A549 (cell line): ENCODE measurements around the gene LRP5. TPM values are rescaled to one million over a fixed set of nuclear protein-coding genes. Genes with fewer than 3 reads are reported as not detected.

ENCODE experiments used
- ATAC-seq, 2 experiments: fragments of 200-7000 bp in 1 of 2; fragments of >200 bp in 1 of 2; cut with Nextera tagmentation in 1 of 2; cut with Tn5 transposase in 1 of 2; 3 replicates each; pipeline versions ENCODE4 v1.8.0 to v1.9.1; 2018 to 2020; ENCODE audit warnings: mild to moderate bottlenecking in 1 of 2, moderate library complexity in 1 of 2
- CTCF ChIA-PET: fragments of 300-600 bp; sonication (Branson Sonifier 250); formaldehyde crosslinking; extraction: SDS; loops from one replicate; lab custom pipeline; 2021; ENCODE audit warnings: antibody characterized with exemption, inconsistent platforms; lab: Yijun Ruan, JAX
- POLR2A ChIA-PET: fragments of 350-600 bp; formaldehyde crosslinking; extraction: SDS; loops from one replicate; lab custom pipeline; 2021; ENCODE audit warnings: antibody characterized with exemption, inconsistent platforms; lab: Yijun Ruan, JAX
- DNase-seq, 2 experiments: peaks; one replicate each; pipeline versions ENCODE4 v3.0.0 to v3.0.0-alpha.2; 2011 to 2016; ENCODE audit warnings: low read depth in 1 of 2, low spot score in 1 of 2
- FAIRE-seq: peaks from 2 replicates; lab custom pipeline; 2011; peaks lifted over from hg19 to GRCh38; lab: Jason Lieb, UNC
- H3K27ac ChIP-seq, 2 experiments: fragments of >200 bp; sonication (Bioruptor Twin); formaldehyde crosslinking; 3 replicates each; pipeline ENCODE4 v1.5.1; 2016 to 2017
- H3K4me1 ChIP-seq: fragments of >200 bp; sonication (Bioruptor Twin); formaldehyde crosslinking; 3 replicates; pipeline ENCODE4 v1.6.1; 2016
- H3K4me2 ChIP-seq: fragments of >200 bp; sonication (Bioruptor Twin); formaldehyde crosslinking; 3 replicates; pipeline ENCODE4 v1.6.1; 2016
- H3K4me3 ChIP-seq: fragments of >200 bp; sonication (Bioruptor Twin); formaldehyde crosslinking; 3 replicates; pipeline ENCODE4 v1.5.1; 2016
- H3K9me3 ChIP-seq: fragments of >200 bp; sonication (Bioruptor Twin); formaldehyde crosslinking; 3 replicates; pipeline ENCODE4 v1.6.1; 2016
- BHLHE40 ChIP-seq: IDR thresholded peaks from 2 replicates; pipeline ENCODE4 v1.6.1; 2012; ENCODE audit warnings: low read depth, low read length, inconsistent platforms
- CBX8 ChIP-seq: fragments of 200-600 bp; sonication (generic); IDR thresholded peaks from 2 replicates; pipeline ENCODE4 v1.6.1; 2016
- CEBPB ChIP-seq, 2 experiments: fragments of >200 bp in 1 of 2; sonication (Bioruptor Twin) in 1 of 2; formaldehyde crosslinking in 1 of 2; IDR thresholded peaks; 2 replicates each; pipeline ENCODE4 v1.6.1; 2012 to 2016
- CHD2 ChIP-seq: fragments of 150-350 bp; IDR thresholded peaks from 2 replicates; pipeline ENCODE4 v1.6.1; 2014; ENCODE audit warnings: low read length; ENCODE audit not compliant: partially characterized antibody
- CHD4 ChIP-seq: fragments of 200-600 bp; sonication (generic); IDR thresholded peaks from 2 replicates; pipeline ENCODE4 v1.6.1; 2016; ENCODE audit warnings: antibody characterized with exemption, mild to moderate bottlenecking, borderline replicate concordance
- ESRRA ChIP-seq: fragments of 150-350 bp; IDR thresholded peaks from 2 replicates; pipeline ENCODE4 v1.6.1; 2014; ENCODE audit warnings: mild to moderate bottlenecking, low read length, borderline replicate concordance
- FOXS1 ChIP-seq: fragments of 250-450 bp; sonication (Bioruptor Pico); IDR thresholded peaks from 2 replicates; pipeline ENCODE4 v1.5.0; 2020; ENCODE audit warnings: mild to moderate bottlenecking, moderate library complexity
- HDAC2 ChIP-seq: fragments of 200-600 bp; sonication (generic); IDR thresholded peaks from 2 replicates; pipeline ENCODE4 v1.6.1; 2016
- HEYL ChIP-seq: fragments of 250-450 bp; sonication (Bioruptor Pico); IDR thresholded peaks from 2 replicates; pipeline ENCODE4 v1.8.0; 2021; ENCODE audit warnings: mild to moderate bottlenecking, moderate library complexity
- HOXB13 ChIP-seq: fragments of 250-450 bp; sonication (Bioruptor Pico); IDR thresholded peaks from 2 replicates; pipeline ENCODE4 v1.5.0; 2020; ENCODE audit warnings: low read depth, mild to moderate bottlenecking, moderate library complexity
- JUN ChIP-seq, 2 experiments: fragments of >200 bp; sonication (Bioruptor Twin); formaldehyde crosslinking; IDR thresholded peaks; 2 replicates in 1 of 2; 3 replicates in 1 of 2; pipeline ENCODE4 v1.6.1; 2016 to 2017
- NPAS2 ChIP-seq: fragments of 250-450 bp; sonication (Bioruptor Pico); IDR thresholded peaks from 2 replicates; pipeline ENCODE4 v1.8.0; 2022; ENCODE audit warnings: mild to moderate bottlenecking, moderate library complexity, borderline replicate concordance
- POLR2A ChIP-seq: IDR thresholded peaks from 2 replicates; pipeline ENCODE4 v1.6.1; 2012; ENCODE audit warnings: mild to moderate bottlenecking, low read length
- POLR2AphosphoS2 ChIP-seq: conservative IDR thresholded peaks from 2 replicates; pipeline ENCODE4 v1.6.1; 2012; ENCODE audit warnings: low read length, improper control_type of control experiment, inconsistent platforms
- RAD21 ChIP-seq, 2 experiments: fragments of >200 bp in 1 of 2; sonication (Bioruptor Twin) in 1 of 2; formaldehyde crosslinking in 1 of 2; IDR thresholded peaks in 1 of 2; conservative IDR thresholded peaks in 1 of 2; 2 replicates in 1 of 2; 3 replicates in 1 of 2; pipeline ENCODE4 v1.6.1; 2012 to 2018; ENCODE audit warnings: inconsistent platforms in 1 of 2
- RCOR1 ChIP-seq: fragments of 150-350 bp; IDR thresholded peaks from 2 replicates; pipeline ENCODE4 v1.6.1; 2014; ENCODE audit warnings: antibody characterized with exemption, low read length, low read depth
- RFX5 ChIP-seq: fragments of 450-650 bp; IDR thresholded peaks from 2 replicates; pipeline ENCODE4 v1.7.1; 2014; ENCODE audit warnings: antibody characterized with exemption, mild to moderate bottlenecking, moderate library complexity
- TP53 ChIP-seq: fragments of 250-450 bp; sonication (Bioruptor Pico); IDR thresholded peaks from 2 replicates; pipeline ENCODE4 v1.5.0; 2021; ENCODE audit warnings: mild to moderate bottlenecking, moderate library complexity
- ZFP36 ChIP-seq: fragments of 450-650 bp; IDR thresholded peaks from 2 replicates; pipeline ENCODE4 v1.6.1; 2014; ENCODE audit warnings: borderline replicate concordance; ENCODE audit not compliant: partially characterized antibody
- WGBS: methylation state at CpG from one replicate; pipeline ENCODE4 v1.1.6; 2017; ENCODE audit errors: missing lambda C conversion rate; 5-methylcytosine and 5-hydroxymethylcytosine counted together
- polyA plus RNA-seq, 4 experiments: library from polyadenylated mRNA; depleted of rRNA in 3 of 4; stranded (reverse); fragments of >200 nt; fragmentation: RNase III in 1 of 4; extraction: RNeasy Plus Mini Kit Qiagen cat#74134 plus additional on column Dnase treatment in 1 of 4; gene quantifications; 2 replicates in 3 of 4; 3 replicates in 1 of 4; pipeline ENCODE4 v1.2.3, GENCODE V29; 2011 to 2017
- TF ChIP-seq, protein P1 (sequence below): IDR thresholded peaks from 2 replicates; pipeline ENCODE4 v1.6.1; 2012
- TF ChIP-seq, protein P2 (sequence below): IDR thresholded peaks from 2 replicates; pipeline ENCODE4 v1.6.1; 2012
- TF ChIP-seq, protein P3 (sequence below): fragments of >200 bp; sonication (Bioruptor Twin); formaldehyde crosslinking; IDR thresholded peaks from 2 replicates; pipeline ENCODE4 v1.6.1; 2016
- TF ChIP-seq, protein P4 (sequence below): fragments of 200-600 bp; sonication (generic); IDR thresholded peaks from 2 replicates; pipeline ENCODE4 v1.6.1; 2016; ENCODE audit warnings: antibody characterized with exemption, mild to moderate bottlenecking, moderate library complexity
- TF ChIP-seq, protein P5 (sequence below): fragments of 150-350 bp; IDR thresholded peaks from 2 replicates; pipeline ENCODE4 v1.6.1; 2014; ENCODE audit warnings: low read depth, mild to moderate bottlenecking, low read length
- TF ChIP-seq, protein P6 (sequence below): fragments of >200 bp; sonication (Bioruptor Twin); formaldehyde crosslinking; IDR thresholded peaks from 3 replicates; pipeline ENCODE4 v1.6.1; 2016

LRP5 gene
- polyA plus RNA-seq, 2 of the 4 experiments (the other 2 are of a cell fraction) = 10.9 to 32.3 TPM

DNA sequence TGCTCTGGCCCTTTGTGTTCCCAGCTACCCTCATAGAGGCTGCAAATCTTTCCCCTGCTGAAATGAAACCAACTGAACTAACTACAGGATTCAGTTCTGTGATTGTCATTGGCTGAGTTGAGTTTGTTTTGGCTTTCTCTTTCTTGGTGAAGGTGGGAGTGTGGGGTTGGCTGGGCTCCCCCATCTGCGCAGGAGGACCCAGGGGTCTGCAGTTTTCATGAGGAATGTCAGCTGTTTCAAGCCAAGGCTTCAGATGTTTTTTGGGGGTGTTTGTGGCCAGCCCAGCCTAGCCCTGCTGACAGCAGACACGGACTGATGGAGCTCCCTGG lies 34.0 kb downstream of the LRP5 start:
- TF ChIP-seq, protein P1, sequence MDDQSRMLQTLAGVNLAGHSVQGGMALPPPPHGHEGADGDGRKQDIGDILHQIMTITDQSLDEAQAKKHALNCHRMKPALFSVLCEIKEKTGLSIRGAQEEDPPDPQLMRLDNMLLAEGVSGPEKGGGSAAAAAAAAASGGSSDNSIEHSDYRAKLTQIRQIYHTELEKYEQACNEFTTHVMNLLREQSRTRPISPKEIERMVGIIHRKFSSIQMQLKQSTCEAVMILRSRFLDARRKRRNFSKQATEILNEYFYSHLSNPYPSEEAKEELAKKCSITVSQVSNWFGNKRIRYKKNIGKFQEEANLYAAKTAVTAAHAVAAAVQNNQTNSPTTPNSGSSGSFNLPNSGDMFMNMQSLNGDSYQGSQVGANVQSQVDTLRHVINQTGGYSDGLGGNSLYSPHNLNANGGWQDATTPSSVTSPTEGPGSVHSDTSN = no peak
- TF ChIP-seq HEYL (no peak), NPAS2 (no peak), RAD21 (conservative IDR thresholded peaks at IDR 0.05 in 1 of 2, IDR thresholded peaks at IDR 0.05 in 1 of 2) (no peak), CHD2 (no peak), ESRRA (no peak), CHD4 (no peak)
- TF ChIP-seq, protein P2, sequence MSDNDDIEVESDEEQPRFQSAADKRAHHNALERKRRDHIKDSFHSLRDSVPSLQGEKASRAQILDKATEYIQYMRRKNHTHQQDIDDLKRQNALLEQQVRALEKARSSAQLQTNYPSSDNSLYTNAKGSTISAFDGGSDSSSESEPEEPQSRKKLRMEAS = no peak
- TF ChIP-seq, protein P3, sequence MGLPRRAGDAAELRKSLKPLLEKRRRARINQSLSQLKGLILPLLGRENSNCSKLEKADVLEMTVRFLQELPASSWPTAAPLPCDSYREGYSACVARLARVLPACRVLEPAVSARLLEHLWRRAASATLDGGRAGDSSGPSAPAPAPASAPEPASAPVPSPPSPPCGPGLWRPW = no peak
- H3K9me3 ChIP-seq = peaks cover 5% of the 10 kb centered on the region; the same call in 1 of the 3 replicates
- DNase-seq (no peak), ATAC-seq (no peak), FAIRE-seq (no peak)
- ChIA-PET POLR2A (no interaction called here), CTCF (interaction anchor here (0.6 to 1.7 kb wide), 3 partner anchors 31 to 48 kb away, joined by 3 to 5 read pairs (median 3); no protein-coding TSS in a partner anchor)
- H3K4me1 ChIP-seq = peaks cover 30% of the 10 kb centered on the region
- 83% methylated on average over 1 of the region's 2 CpGs for WGBS
- no peak overlapping the region for H3K4me3 ChIP-seq
- no peak overlapping the region for H3K4me2 ChIP-seq
- peak overlapping the region in 1 of 2 experiments; percentile 12; a peak in 1 of 6 replicates for H3K27ac ChIP-seq

DNA sequence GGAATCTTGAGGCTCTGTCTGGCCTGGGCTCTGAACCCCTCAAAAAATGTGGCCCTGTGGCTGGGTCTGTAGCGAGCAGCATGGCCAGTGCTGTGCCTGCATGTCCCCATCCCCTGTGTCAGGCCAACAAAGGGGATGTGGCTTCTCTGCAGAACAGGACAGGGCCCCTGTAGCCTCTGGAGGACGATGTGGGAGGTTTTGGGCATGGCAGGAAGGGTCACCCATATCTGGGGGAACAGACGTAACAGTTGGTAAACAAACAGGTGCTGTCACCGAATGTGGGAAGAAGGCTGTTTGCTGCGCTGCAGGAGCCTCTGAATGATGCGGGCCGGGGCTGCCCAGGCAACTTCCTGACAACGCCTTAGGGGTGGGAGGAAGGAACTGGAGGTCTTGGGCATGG lies 35.0 kb downstream of the LRP5 start:
- DNase-seq (no peak), FAIRE-seq (no peak)
- CTCF ChIA-PET = interaction anchor here (0.6 to 1.4 kb wide), 2 partner anchors 36 to 318 kb away, joined by 3 read pairs; no protein-coding TSS in a partner anchor
- Histone ChIP-seq H3K9me3 (peaks cover 5% of the 10 kb centered on the region; the same call in 1 of the 3 replicates), H3K4me2 (no peak overlapping the region)
- POLR2A ChIA-PET = no interaction called here
- no peak for TF ChIP-seq POLR2A
- TF ChIP-seq, protein P4, sequence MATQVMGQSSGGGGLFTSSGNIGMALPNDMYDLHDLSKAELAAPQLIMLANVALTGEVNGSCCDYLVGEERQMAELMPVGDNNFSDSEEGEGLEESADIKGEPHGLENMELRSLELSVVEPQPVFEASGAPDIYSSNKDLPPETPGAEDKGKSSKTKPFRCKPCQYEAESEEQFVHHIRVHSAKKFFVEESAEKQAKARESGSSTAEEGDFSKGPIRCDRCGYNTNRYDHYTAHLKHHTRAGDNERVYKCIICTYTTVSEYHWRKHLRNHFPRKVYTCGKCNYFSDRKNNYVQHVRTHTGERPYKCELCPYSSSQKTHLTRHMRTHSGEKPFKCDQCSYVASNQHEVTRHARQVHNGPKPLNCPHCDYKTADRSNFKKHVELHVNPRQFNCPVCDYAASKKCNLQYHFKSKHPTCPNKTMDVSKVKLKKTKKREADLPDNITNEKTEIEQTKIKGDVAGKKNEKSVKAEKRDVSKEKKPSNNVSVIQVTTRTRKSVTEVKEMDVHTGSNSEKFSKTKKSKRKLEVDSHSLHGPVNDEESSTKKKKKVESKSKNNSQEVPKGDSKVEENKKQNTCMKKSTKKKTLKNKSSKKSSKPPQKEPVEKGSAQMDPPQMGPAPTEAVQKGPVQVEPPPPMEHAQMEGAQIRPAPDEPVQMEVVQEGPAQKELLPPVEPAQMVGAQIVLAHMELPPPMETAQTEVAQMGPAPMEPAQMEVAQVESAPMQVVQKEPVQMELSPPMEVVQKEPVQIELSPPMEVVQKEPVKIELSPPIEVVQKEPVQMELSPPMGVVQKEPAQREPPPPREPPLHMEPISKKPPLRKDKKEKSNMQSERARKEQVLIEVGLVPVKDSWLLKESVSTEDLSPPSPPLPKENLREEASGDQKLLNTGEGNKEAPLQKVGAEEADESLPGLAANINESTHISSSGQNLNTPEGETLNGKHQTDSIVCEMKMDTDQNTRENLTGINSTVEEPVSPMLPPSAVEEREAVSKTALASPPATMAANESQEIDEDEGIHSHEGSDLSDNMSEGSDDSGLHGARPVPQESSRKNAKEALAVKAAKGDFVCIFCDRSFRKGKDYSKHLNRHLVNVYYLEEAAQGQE = no peak
- TF ChIP-seq ZFP36 = no peak
- no peak for TF ChIP-seq POLR2AphosphoS2
- TF ChIP-seq JUN (IDR thresholded peaks at IDR 0.05) = no peak
- no peak for TF ChIP-seq FOXS1
- TF ChIP-seq BHLHE40 = no peak
- TF ChIP-seq RFX5 = no peak
- TF ChIP-seq, all 56 proteins: peak for 0
- H3K4me1 ChIP-seq = peaks cover 21% of the 10 kb centered on the region
- ATAC-seq = no peak
- no peak overlapping the region for H3K4me3 ChIP-seq
- H3K27ac ChIP-seq = 0 out of 6 replicates have a peak overlapping the region, but pooled peaks of 1 of the 2 experiments have one; percentile 28
- 92% methylated on average over 8 of the region's 8 CpGs for WGBS

DNA sequence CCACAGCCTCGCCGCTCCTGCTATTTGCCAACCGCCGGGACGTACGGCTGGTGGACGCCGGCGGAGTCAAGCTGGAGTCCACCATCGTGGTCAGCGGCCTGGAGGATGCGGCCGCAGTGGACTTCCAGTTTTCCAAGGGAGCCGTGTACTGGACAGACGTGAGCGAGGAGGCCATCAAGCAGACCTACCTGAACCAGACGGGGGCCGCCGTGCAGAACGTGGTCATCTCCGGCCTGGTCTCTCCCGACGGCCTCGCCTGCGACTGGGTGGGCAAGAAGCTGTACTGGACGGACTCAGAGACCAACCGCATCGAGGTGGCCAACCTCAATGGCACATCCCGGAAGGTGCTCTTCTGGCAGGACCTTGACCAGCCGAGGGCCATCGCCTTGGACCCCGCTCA lies 35.5 kb downstream of the LRP5 start:
- no peak for FAIRE-seq

More for the DNA sequence above, 35.5 kb downstream of the LRP5 start:
- ChIA-PET POLR2A (no interaction called here), CTCF (no interaction called here)
- Histone ChIP-seq H3K4me3 (no peak overlapping the region), H3K4me2 (no peak overlapping the region), H3K9me3 (peaks cover 5% of the 10 kb centered on the region; the same call in 1 of the 3 replicates), H3K4me1 (peaks cover 18% of the 10 kb centered on the region), H3K27ac (no peak overlapping the region)
- TF ChIP-seq, protein P2 = no peak
- TF ChIP-seq CEBPB (IDR thresholded peaks at IDR 0.05) (no peak), TP53 (CRISPR knock-in tag) (no peak), HOXB13 (CRISPR knock-in tag) (no peak), RCOR1 (no peak), HDAC2 (no peak), ESRRA (no peak), FOXS1 (no peak), CHD2 (no peak), RFX5 (no peak), CBX8 (no peak)
- TF ChIP-seq, protein P1 = no peak
- TF ChIP-seq, protein P5, sequence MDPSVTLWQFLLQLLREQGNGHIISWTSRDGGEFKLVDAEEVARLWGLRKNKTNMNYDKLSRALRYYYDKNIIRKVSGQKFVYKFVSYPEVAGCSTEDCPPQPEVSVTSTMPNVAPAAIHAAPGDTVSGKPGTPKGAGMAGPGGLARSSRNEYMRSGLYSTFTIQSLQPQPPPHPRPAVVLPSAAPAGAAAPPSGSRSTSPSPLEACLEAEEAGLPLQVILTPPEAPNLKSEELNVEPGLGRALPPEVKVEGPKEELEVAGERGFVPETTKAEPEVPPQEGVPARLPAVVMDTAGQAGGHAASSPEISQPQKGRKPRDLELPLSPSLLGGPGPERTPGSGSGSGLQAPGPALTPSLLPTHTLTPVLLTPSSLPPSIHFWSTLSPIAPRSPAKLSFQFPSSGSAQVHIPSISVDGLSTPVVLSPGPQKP = no peak
- TF ChIP-seq, protein P6, sequence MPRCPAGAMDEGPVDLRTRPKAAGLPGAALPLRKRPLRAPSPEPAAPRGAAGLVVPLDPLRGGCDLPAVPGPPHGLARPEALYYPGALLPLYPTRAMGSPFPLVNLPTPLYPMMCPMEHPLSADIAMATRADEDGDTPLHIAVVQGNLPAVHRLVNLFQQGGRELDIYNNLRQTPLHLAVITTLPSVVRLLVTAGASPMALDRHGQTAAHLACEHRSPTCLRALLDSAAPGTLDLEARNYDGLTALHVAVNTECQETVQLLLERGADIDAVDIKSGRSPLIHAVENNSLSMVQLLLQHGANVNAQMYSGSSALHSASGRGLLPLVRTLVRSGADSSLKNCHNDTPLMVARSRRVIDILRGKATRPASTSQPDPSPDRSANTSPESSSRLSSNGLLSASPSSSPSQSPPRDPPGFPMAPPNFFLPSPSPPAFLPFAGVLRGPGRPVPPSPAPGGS = no peak
- WGBS = 98% methylated on average over 20 of the region's 32 CpGs
- no peak for ATAC-seq
- DNase-seq = no peak
